SK-N-SH treated with all-trans-retinoic acid at 6 μM for 48 hours (cell line): ENCODE measurements around the gene GPC6.

Experiments used
- PATZ1 ChIP-seq: fragments of 250-450 bp; sonication (Bioruptor Pico); IDR thresholded peaks from 2 replicates; pipeline ENCODE4 v1.8.0; 2020; ENCODE audit warnings: mild to moderate bottlenecking, moderate library complexity, borderline replicate concordance
- RARB ChIP-seq: fragments of 250-450 bp; sonication (Bioruptor Pico); IDR thresholded peaks from 2 replicates; pipeline ENCODE4 v1.8.0; 2021; ENCODE audit warnings: mild to moderate bottlenecking, moderate library complexity

DNA sequence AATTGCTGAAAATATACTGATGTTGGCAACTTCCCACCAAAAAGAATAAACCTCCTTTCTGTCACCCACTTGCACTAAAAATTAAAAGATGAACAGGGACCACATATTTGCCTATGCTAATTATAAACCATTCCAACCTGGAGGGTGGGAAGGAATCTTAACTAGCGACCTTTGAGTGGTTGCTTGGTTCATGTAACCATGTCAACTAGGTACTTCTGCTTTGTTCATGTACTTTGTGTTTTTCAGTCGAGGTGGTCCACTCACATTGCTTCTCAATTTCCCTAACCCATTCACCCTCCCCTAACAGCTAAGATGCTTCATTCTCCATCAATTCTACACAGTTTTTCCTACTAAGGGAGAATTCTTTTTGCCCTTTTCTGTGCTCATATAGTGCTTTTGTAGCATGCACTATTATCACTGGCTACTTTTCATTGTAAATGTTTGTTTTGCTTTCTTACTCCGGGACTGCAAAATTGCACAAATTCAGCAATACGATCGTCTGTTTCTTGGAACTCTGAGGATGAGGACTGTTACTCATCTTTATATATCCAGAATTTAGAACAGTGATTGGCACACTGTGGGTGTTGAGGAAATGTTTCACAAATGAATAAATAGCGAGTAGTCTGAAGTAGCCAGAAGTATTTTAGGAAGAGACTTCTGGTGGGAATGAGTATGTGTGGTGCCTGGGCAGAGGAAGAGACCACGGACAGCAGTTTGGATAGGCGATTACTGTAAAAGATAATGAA, 187.5 kb downstream of the GPC6 start:
- no peak for TF ChIP-seq RARB (CRISPR knock-in tag)
- no peak for TF ChIP-seq PATZ1 (CRISPR knock-in tag)
